ENCODE results near the gene TRABD2B.

TRABD2B gene

DNA sequence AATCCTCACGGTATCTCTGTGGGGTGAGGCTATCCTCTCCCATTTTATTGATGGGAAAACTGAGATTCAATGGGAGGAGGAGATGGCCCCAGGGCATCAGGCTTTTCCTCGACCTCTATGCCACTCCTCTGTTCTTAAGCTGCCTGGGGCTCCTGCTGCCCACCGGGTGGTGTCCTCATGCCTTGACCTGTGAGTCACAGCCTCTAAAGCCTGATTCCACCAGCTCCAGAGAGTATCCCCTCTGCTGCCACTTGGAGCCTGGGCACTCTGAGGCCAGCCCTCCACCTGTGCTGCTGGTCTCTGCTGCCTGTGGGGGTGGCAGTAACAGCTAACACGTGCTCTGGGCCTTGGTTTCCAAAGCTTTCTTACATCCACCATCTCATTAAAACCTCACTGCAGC, 241.2 kb downstream of the TRABD2B start:
- no peak for DNase-seq (ENCODE audit: low read depth)

DNA sequence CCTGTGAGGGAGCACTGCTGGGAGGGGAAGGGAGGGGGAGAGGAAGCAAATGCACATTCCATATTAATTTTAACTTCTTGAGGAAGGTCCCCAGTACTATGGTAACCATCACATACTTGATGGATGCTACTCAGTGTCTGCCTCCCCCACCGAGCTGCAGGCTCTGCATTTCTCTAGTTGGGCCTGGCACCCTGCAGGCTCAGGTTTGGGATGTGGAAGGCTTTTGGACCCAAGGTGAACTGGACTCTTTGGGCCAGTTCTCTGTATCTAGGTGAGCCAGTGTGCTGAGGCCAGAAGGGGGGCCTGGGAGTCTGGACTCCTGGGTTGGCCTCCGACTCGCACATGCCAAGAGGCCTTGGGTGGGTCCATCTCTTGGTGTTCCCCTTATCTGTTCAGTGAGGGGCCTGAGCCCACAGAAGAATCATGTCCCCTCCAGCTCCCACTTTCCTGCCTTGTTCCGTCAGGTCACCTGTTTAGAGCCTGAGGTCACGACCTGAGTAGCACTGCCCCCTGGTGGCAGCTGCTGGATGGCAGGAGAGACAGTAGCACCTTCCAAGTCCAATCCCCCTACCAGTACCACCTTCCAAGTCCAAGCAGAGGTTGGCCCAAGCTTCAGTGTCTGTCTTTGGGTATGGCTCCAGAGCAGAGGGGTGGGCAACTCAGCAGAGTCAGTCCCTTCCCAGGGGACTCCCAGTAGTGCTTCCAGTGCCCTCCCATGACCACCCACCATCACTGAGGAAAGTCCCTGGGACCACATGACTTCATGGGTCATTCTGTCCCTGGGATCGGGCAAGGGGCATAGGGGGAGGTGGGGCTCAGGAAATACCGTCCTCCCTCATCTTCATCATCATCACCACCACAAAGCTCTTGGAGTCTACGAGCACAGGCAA, 241.8 kb downstream of the TRABD2B start:
- DNase-seq (ENCODE audit: low read depth) = no peak

DNA sequence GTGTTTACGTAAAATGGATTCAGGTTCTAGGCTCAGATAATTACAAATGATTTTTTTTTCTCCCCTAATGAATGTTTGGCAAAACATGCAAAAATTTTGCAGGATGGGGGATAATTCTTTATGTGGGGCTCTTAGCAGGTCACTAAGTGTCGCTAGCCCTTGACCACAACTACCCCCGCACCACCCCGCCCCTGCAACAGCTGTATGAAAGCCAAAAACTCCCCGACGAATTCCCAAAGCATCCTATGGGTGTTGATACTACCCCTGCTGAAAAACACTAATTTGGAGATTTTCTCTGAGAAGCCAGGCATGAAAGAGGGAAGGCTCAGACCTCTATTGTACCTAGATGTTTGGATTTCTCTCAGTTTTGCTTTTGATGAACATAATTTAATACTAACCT, 243.0 kb downstream of the TRABD2B start:
- DNase-seq (ENCODE audit: low read depth) = no peak

DNA sequence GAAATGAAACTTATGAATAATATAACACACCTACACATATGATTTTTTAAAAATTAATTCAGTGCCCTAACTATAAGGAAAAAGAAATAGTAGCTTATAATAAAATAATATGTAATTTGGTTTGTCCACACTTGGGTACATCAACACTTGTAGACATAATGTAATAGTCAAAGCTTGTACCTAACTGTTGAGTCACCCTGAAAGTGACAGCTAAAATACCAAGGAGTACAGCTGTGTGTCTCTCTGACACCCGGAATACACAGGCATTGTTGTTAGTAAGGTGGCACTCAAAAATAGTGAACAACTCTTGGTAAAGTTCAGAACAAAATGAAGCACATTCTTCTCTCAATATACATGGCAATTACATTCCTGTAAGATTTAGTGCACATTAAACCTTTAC, 243.4 kb downstream of the TRABD2B start:
- no peak for DNase-seq (ENCODE audit: low read depth)

DNA sequence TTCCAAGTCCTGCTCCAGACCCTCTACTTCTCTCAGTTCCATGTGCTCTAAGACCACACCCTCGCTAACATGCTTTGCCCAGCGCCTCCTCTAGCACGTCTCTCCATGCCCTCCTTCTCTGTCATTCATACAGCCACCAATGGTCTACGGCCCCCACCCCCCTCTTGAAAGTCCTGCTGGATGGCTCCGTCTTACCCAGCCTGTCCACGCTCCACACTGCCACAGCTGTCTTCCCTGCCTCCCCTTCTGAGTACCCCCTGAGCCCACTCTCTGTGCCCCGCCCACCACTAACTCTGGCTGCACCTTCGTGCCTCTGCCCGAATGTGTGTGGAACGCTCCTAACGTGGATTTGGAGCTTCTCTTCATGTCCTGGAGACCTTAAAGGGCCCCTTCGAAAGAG, 244.6 kb downstream of the TRABD2B start:
- DNase-seq (ENCODE audit: low read depth) = no peak

DNA sequence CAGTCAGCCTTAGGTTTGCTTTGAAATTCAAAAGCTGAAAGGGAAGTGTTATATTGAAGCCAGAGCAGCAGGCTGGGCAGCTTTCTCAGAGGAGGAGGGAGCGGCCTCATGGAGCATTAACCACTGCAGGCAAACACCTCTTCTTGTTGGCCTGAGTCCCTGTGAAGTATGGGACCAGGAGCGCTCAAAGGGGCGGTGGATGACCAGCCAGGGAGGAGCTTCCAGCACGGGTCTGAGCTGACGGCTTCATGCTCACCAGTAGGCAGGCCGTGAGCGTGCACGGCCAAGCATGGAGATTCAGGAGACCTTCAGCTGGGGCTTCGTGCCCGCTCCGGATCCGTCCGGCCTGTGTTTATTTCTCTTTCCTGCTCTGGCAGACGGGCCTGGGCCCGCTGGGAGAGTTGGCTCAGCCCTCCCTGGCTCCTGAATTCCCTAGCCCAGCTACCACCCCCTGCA, 245.2 kb downstream of the TRABD2B start:
- no peak for DNase-seq (ENCODE audit: low read depth)

DNA sequence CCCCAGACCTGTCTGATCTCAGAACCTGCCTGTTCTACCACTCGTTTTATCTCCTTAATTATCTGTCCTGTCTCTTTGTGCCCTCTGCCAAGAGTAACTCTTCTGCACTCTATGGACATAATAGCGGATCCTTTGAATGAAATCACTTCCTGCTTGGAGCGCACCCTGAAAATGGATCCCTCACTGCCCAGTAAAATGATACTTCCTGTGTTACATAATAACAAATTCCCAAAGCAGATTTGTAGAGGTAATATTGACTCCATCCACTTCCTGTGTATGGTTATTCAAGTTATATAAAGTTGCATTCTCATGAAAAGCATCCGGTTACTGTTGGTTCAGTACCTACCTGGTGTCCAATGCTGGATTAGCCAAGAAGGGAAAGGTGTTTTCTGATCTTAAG, 246.0 kb downstream of the TRABD2B start:
- peak; percentile 66 for DNase-seq (ENCODE audit: low read depth)

DNA sequence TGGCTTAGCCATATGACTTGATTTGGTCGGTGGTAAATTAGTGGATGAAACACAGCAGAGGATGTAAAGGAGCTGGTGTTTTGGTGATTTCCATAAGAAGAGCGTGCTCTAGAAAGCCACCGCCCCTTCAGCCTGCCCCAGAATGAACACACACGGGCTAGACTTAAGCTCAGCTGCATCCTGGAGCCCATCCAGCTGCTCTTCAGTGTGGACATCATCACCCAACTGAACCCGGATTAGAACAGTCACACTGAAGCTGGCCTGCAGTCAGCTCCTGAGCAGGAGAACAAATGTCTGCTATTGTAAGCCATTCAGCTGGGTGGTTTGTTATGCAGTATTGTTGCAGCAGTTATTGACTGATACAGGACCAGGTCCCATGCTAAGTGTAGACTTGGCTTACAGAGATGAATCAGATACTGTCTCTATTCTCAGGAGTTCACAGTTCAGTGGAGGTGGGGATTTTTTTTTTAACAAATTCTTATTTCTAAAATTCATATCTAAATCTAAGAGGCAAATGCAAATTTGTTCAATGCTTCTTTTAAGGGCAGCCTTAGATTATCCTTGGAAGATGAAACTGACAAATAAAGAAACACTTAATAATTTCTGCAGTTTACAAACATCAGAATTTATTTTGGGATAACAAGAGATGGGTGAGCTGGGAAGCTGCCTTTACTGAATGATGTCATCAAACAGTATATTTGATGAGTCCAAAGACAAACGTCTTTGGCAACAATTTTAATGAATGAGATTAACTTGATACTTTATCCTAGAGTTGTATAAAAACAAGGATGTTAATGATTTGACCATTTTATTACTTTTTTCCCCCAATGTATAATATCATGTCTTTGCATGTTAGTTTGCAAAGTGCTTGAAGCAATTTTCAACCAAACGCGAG, 251.2 kb downstream of the TRABD2B start:
- no peak for DNase-seq (ENCODE audit: low read depth)

DNA sequence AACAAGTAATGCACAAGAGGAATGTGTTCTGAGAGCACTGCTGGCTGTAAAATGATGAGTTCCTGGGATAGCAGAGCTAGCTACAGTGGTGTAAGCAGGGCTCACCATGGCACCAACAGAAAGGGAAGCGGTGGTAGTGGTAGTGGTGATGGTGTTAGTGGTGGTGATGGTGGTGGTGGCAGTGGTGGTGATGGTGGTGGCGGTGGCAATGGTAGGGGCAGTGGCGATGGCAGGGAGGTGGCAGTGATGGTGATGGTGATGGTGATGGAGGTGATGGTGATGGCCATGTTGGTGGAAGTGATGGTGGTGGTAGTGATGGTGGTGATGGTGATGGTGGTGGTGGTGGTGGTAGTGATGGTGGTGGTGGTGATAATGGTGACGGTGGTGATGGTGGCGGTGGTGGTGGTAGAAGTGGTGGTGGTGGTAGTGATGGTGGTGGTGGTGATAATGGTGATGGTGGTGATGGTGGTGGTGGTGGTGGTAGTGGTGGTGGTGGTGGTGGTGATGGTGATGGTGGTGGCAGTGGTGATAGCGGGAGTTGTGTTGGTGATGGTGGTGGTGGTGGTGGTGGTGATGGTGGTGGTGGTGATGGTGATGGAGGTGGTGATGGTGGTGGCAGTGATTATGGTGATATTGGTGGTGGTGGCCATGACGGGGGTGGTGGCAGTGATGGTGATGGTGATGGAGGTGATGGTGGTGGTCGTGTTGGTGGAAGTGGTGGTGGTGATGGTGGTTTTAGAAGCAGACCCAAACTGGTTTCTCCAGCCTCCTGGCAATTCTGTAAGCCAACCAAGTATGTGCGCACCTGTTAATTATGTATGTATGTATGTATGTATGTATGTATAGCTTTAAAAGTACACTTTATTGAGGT, 254.1 kb downstream of the TRABD2B start:
- no peak for DNase-seq (ENCODE audit: low read depth)

DNA sequence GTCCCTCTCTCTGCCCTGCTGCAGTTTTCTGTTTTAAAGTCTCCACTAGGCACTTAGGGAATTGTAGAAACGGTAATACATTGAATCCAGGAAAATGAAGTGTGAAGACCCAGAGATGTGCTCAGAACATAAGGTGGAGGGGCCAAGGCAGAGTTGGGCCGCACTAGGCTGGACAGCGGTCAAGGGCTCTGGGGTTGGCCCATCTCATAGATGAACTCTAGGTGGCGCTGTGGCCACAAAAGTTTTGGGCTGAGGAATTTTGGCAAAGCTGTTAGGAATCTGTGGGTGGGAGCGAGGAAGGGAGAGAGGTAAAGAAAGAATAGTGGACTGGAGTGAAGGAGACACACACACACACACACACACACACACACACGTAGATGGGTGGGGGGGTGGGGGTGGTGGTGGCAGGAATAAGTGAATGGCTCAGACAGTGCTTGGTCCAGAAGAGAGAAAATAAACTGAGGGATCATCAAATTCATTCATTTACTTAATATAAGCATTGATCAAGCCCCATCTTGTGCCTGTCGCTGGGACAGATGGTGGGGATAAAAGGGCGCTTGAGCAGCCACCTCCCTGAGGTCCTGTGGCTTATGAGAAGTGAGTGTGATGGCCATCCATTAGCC, 258.5 kb downstream of the TRABD2B start:
- peak; percentile 37 for DNase-seq (ENCODE audit: low read depth)

DNA sequence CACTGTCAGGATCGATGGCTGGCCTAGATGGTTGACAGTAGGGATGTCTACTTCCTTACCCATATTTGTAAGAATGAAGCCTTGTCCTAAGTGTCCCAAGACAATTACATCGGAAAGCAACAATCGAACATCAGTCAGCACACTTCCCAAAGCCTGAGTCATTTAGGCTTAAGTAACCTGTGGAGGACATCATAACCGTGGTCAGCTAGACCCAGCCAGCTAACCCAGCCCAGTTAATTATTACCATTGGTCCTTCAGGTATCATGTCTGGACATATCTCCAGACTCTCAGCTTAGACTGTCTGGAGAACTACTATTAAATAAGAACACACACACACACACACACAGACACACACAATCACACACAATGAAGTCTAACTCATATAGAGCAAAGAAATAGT, 264.7 kb downstream of the TRABD2B start:
- DNase-seq (ENCODE audit: low read depth) = no peak

DNA sequence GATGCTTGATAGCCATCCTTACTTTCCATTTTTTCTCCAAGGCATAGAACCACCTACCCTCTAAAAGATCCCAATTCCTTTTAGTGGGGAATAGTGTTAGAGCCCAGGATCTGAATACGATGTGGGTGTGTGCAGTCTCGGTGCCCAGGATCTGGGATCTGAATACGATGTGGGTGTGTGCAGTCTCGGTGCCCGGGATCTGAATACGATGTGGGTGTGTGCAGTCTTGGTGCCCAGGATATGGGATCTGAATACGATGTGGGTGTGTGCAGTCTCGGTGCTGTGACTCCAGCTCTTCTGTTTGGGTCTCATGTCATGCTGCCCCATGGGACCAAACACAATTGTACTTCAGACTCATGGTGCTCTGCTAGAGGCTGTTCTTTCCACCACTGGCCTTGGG, 265.5 kb downstream of the TRABD2B start:
- no peak for DNase-seq (ENCODE audit: low read depth)

DNA sequence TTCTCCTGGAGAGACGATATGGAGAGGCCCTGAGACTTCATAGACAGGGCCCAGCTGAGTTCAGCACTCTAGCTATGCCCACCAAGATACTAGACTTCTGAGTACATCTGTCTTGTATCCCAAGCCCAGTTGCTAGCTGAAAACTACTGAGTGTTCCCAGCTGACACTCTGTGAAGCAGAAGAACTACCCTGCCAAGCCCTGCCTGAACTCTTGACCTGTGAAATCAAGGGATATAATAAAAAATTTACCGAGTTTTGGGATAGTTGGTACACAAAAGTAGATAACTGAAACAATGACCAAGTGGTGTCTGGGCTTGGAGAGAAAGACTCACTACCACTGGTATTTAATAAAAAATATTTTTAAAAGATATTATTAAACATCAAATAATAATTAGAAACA, 267.5 kb downstream of the TRABD2B start:
- DNase-seq (ENCODE audit: low read depth) = no peak

DNA sequence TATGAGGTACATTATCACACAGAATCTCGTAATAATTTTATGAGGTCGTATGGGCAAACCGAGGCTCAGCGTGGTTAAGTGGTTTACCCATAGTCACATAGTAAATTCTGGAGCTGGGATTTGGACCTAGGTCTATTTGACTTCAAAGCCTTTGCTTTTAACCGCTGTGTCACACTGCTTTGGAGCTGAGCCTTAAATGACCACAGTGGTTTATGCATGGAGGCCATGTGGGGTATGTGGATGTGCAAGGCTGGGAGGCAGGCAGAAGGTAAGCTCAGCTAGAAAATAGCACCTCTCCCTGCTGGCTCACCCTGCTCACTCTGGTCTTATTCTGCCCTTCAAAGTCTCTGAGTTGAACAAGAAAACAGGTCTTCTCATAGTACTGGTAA, 269.5 kb downstream of the TRABD2B start:
- no peak for DNase-seq (ENCODE audit: low read depth)

DNA sequence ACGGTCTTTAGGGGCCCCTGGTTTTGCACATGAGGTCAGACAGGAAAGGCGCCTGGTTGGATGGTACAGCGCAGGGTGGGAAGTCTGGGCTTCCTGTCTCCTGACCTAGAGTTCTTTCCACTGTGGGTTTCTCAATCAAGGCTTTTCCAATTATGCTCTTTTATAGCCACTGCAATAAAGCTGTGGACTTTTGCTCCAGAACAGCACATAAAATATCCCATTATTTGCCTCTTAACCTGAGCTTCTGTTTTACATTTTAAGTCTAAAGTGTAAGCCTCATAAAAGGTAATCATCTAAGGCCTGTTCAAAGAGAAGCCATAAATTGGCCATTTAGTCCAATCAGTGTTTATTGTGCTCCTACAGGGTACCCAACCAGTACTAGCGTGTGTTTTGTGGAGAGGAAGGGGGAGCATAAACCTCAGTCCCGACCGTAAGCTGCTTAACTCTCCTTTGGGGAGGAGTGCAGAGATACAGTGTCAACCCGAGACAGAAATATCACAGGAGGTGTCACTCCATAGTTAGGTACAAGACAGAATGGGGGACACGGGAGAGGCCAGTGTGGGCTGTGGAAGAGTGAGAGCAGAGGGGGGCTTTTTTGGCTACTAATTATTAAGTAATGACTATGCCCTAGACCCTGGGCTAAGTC, 270.0 kb downstream of the TRABD2B start:
- DNase-seq (ENCODE audit: low read depth) = no peak

DNA sequence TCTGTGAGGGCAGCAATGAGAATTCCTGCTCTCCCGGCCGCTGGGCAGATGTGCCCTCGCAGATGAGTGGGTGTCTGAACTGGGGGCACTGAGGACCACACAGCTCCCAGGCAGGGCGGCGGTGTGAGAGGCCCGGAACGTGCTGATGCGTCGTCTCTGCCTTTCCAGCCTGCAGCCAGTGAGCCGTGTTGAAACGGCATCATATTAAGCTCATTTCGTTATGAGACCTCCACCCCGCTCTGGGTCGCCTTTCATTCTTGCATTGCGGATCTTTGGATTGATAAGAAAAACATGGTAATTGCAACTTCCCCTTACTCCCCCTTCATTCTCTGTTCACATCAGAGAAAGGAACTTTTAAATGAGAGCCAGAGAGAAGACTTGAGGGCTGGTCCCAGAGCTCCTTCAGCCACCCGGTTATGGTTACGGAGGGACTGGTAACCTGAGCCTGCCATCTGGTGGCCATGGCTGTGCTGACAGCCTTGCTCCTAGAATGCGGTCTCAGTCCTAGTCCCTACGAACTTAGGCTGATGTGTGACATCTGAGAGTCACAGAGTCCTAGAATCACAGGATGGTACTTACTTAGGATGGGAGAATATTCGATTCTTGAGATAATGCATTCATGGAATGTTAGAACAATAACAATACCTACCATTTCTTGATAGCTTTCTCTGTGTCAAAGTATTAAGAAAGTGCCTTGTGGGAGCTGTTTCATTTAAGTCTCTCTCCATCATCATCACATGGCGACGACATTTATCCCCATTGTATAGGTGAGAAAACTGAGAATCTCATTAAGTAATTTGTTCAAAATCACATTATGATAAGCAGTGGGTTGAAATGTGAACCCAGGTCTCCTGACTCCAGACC, 271.0 kb downstream of the TRABD2B start:
- DNase-seq (ENCODE audit: low read depth) = peak; percentile 79

DNA sequence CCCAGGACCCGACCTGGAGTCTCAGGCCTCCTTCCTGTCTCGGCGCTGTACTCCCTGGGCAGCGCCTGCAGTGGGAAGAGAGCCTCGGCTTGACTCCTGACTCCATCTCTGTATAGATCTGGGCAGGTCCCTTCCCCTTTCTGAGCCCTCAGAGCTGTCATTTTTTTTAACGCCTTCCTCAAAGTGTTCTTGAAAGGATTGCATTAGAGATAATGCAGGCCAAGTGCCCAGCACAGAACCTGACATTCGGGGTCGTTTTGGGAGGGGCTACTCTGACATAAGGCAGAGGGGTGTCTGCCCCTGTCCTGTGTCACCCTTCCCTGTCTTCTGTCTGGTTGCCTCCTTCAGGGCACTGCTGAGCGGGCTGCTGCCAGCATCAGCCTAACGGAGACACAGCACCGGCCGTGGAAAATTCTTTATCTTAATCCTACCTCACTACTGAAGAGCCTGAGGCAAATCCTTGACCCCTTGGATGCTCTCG, 271.6 kb downstream of the TRABD2B start:
- no peak for DNase-seq (ENCODE audit: low read depth)

DNA sequence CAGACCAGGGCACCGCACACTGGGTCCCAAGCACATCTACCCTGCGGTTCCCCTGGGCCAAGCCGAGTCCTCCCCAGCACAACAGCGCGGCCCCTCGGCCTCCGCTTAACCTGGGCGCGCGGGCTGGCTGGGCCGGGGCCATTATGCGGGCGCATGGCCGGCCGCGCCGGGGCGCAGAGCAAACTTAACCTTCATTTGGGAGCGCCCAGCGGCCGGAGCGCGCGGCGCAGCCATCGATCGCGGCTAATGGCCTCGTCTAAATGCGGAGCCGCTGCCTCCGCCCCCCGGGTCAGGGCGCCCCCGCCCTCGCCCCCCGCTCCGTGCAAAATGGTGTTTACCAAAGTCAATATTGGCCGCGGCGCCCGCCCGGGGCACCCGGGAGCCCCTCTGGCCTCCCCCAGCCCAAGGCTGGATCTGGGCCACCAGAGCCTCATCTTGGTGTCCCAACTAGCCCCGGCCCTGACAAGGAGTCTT, 272.1 kb downstream of the TRABD2B start:
- DNase-seq (ENCODE audit: low read depth) = no peak

DNA sequence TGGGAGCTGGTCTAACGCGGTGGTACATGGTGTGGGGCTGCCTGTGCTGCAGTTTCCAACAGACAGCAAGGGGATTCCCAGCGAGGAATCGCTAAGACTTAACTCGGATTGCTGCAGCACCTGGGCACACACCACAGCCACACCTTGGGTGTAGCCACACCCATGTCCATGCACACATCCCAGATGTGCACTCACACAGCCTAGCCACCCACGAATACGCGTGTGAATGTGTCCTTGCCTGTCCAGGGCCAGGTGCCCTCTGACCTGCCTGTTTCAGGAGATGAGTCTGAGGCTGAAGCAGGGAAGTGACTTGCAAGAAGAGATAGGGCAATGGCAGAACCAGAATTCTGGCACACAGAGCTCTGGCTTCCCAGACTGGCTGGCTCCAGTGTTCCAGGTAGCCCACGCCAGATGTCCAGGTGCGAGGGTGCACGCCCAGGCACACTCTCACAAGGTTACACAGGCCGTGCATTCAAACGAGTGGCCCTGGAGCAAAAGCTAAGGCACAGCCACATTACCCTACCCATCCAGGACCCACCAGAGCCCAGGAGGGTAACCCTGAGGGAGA, 272.7 kb downstream of the TRABD2B start:
- no peak for DNase-seq (ENCODE audit: low read depth)
